ENCODE measurements around the gene MYDGF.
A peak's percentile ranks its signal among the peaks of the same experiment; 100 is the strongest.

MYDGF gene

GRCh38 chr19:4650159-4650558 lies 20.0 kb downstream of the MYDGF start:
- H3K4me3 Mint-ChIP-seq = no peak overlapping the region
- H3K27me3 Mint-ChIP-seq (ENCODE audit: low read depth) = no peaks in the 10 kb centered on the region
- no peaks in the 10 kb centered on the region for H3K9me3 Mint-ChIP-seq
- H3K36me3 Mint-ChIP-seq (ENCODE audit: low read depth) = peaks cover 5% of the 10 kb centered on the region
- peaks cover 1% of the 10 kb centered on the region for H3K4me1 Mint-ChIP-seq (ENCODE audit: low read depth)
- peak overlapping the region; percentile 31 for H3K27ac Mint-ChIP-seq

DNA sequence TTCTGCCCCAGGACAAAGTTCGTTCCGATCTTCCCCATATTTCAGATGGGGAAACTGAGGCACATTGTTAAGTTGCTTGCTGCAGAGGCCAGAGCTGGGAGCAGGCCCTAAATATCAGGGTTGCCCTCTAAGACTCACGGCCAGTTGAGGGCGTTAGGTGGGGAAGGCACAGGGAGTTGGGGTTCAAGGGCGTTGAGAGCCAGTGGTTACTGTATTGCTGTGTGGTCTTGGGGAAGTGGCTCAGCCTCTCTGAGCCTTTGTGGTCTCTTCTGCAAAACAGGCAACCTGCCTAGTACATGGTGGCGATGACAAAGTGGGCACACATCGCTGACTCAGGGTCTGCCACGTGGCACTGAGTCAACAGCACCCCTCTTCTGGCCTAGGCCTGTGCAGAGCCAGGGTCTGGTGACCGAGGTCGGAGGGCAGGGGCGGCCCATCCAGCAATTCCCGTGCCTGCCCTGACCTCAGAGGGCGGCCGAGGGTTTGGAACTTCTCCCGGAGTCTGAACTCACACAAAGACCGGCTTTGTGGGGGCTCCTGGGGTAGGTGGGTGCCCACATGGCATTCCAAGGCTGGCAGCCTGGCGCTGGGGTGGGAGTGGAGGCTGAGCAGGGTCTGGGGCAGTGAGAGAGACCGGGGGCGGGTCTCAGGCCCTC lies 20.6 kb downstream of the MYDGF start:
- no peak overlapping the region for H3K27ac Mint-ChIP-seq
- no peaks in the 10 kb centered on the region for H3K9me3 Mint-ChIP-seq
- H3K27me3 Mint-ChIP-seq (ENCODE audit: low read depth) = no peaks in the 10 kb centered on the region
- peaks cover under 1% of the 10 kb centered on the region for H3K4me1 Mint-ChIP-seq (ENCODE audit: low read depth)
- H3K36me3 Mint-ChIP-seq (ENCODE audit: low read depth) = peaks cover 3% of the 10 kb centered on the region
- no peak overlapping the region for H3K4me3 Mint-ChIP-seq

GRCh38 chr19:4647676-4648644 lies 22.2 kb downstream of the MYDGF start:
- H3K4me3 Mint-ChIP-seq = no peak overlapping the region
- H3K27ac Mint-ChIP-seq = no peak overlapping the region
- no peaks in the 10 kb centered on the region for H3K9me3 Mint-ChIP-seq
- peaks cover 3% of the 10 kb centered on the region for H3K36me3 Mint-ChIP-seq (ENCODE audit: low read depth)
- H3K4me1 Mint-ChIP-seq (ENCODE audit: low read depth) = no peaks in the 10 kb centered on the region
- H3K27me3 Mint-ChIP-seq (ENCODE audit: low read depth) = no peaks in the 10 kb centered on the region

- peaks cover 7% of the 10 kb centered on the region for H3K4me1 Mint-ChIP-seq (ENCODE audit: low read depth)
- H3K36me3 Mint-ChIP-seq (ENCODE audit: low read depth) = peaks cover 3% of the 10 kb centered on the region
- H3K27me3 Mint-ChIP-seq (ENCODE audit: low read depth) = no peaks in the 10 kb centered on the region
- no peak overlapping the region for H3K27ac Mint-ChIP-seq
- no peak overlapping the region for H3K4me3 Mint-ChIP-seq
- H3K9me3 Mint-ChIP-seq = no peaks in the 10 kb centered on the region
Observed at GRCh38 chr19:4645718-4646117, 24.4 kb downstream of the MYDGF start.

- no peak overlapping the region for H3K4me3 Mint-ChIP-seq
- no peaks in the 10 kb centered on the region for H3K9me3 Mint-ChIP-seq
- no peaks in the 10 kb centered on the region for H3K36me3 Mint-ChIP-seq (ENCODE audit: low read depth)
Observed at GRCh38 chr19:4642625-4643024, 27.5 kb downstream of the MYDGF start.

GRCh38 chr19:4641132-4641531 lies 29.0 kb downstream of the MYDGF start:
- H3K4me3 Mint-ChIP-seq = peak overlapping the region; percentile 99
- no peaks in the 10 kb centered on the region for H3K9me3 Mint-ChIP-seq
- no peaks in the 10 kb centered on the region for H3K36me3 Mint-ChIP-seq (ENCODE audit: low read depth)
- H3K4me1 Mint-ChIP-seq (ENCODE audit: low read depth) = peaks cover 21% of the 10 kb centered on the region
- H3K27me3 Mint-ChIP-seq (ENCODE audit: low read depth) = no peaks in the 10 kb centered on the region
- no peak overlapping the region for H3K27ac Mint-ChIP-seq

More at GRCh38 chr19:4642625-4643024, 27.5 kb downstream of the MYDGF start:
- H3K4me1 Mint-ChIP-seq (ENCODE audit: low read depth) = peaks cover 15% of the 10 kb centered on the region
- no peaks in the 10 kb centered on the region for H3K27me3 Mint-ChIP-seq (ENCODE audit: low read depth)
- H3K27ac Mint-ChIP-seq = no peak overlapping the region

GRCh38 chr19:4640247-4641000 lies 29.7 kb downstream of the MYDGF start:
- Mint-ChIP-seq H3K36me3 (ENCODE audit: low read depth) (no peaks in the 10 kb centered on the region), H3K27ac (peak overlapping the region; percentile 41), H3K9me3 (no peaks in the 10 kb centered on the region), H3K4me1 (ENCODE audit: low read depth) (peaks cover 21% of the 10 kb centered on the region), H3K27me3 (ENCODE audit: low read depth) (no peaks in the 10 kb centered on the region), H3K4me3 (peak overlapping the region; percentile 99)

DNA sequence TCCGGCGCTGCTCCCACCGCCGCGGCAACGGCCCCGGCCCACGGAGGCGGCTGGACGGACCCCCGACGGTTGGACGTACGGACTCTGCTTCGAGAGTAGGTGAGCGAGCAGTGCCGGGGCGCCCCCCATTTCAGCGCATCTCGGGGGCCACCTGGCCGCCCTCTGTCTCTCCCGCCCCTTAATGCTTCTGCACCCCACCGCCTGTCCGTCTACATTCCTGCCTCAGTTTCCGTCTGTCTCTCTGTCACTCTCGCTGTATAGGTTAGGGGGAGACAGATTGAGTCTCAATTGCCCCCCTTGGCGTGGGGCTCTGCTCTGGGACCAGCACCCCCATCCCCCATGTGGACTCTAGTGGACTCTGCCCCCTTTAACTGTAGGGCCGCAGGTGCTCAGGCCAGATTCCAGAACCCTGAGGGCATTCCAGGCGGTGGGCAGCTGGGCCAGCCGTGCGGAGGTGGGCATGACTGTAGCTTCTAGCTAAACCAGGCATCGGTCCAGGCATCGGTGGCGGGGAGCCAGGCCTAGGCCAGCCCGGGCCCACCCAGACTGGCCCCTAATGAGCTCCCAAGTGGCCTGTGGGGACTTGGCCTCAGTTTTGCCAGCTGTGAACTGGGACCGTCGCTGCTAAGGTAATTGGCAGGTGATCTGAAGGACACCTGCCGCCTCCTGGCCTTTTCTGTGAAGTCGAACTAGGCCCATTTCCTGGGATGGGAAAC lies 30.5 kb downstream of the MYDGF start:
- Mint-ChIP-seq H3K9me3 (no peaks in the 10 kb centered on the region), H3K4me3 (peak overlapping the region; percentile 99), H3K27ac (peak overlapping the region; percentile 78), H3K36me3 (ENCODE audit: low read depth) (no peaks in the 10 kb centered on the region), H3K4me1 (ENCODE audit: low read depth) (peaks cover 22% of the 10 kb centered on the region), H3K27me3 (ENCODE audit: low read depth) (no peaks in the 10 kb centered on the region)

DNA sequence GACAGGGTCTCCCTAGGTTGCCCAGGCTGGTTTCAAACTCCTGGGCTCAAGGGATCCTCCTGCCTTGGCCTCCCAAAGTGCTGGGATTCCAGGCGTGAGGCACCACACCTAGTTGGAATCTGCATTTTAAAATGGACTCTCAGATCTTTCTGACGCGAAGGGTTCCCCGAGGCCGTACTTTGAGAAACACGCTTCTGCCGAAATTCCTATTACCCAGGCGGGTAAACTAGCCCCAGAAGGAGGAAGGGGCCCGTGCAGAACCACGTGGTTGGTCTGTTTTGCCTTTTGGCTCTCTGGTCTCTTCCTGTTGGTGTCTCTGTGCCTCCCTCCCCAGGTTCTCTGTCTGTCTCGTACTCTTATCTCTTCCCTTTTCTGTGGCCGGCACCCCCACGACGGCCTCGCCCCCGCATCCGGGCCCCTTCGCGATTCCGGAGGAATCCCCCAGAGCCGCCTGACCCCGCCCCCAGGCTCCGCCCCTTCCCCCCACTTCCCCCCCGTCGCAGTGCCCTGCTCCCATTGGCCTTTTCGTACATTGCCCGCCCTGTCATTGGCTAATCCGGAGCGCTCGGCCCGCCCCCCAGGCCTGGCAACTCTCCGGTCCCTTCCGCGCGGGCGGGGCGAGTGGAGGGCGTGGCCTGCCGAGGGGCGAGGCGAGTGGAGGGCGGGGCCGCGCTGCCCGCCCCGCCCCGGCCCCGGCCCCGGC lies 31.2 kb downstream of the MYDGF start, which contains the start of gene TNFAIP8L1:
TNFAIP8L1 (plus strand) TSS at position 689 of the 703 bp plus-strand sequence. CDS start 12,354 bp downstream, outside the sequence.
- no peaks in the 10 kb centered on the region for H3K9me3 Mint-ChIP-seq
- H3K36me3 Mint-ChIP-seq (ENCODE audit: low read depth) = no peaks in the 10 kb centered on the region
- H3K27ac Mint-ChIP-seq = peak within 1 kb of the TSS; percentile 84
- H3K4me1 Mint-ChIP-seq (ENCODE audit: low read depth) = peaks cover 28% of the 10 kb centered on the region
- H3K27me3 Mint-ChIP-seq (ENCODE audit: low read depth) = no peaks in the 10 kb centered on the region
- peak within 1 kb of the TSS; percentile 99 for H3K4me3 Mint-ChIP-seq

- H3K4me1 Mint-ChIP-seq (ENCODE audit: low read depth) = peaks cover 29% of the 10 kb centered on the region
- no peaks in the 10 kb centered on the region for H3K27me3 Mint-ChIP-seq (ENCODE audit: low read depth)
- H3K4me3 Mint-ChIP-seq = no peak overlapping the region
Observed at GRCh38 chr19:4638317-4638716, 31.8 kb downstream of the MYDGF start.

DNA sequence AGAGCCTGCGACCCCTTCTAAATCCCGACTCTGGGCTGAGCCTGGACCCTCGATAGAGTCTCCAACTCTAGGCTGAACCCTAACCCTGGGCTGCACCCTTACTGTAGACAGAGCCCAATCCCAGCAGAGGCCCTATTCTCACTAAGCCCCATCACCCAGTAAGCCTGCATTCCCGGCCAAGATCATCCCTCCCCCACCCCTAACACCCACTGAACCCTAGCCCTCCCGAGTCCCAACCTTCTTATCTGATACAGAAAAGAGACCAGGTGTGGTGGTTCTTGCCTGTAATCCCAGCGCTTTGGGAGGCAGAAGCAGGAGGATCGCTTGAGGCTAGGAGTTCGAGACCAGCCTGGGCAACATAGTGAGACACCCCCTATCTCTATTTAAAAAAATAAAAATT lies 33.4 kb downstream of the MYDGF start:
- H3K9me3 Mint-ChIP-seq = no peaks in the 10 kb centered on the region
- H3K4me3 Mint-ChIP-seq = no peak overlapping the region
- H3K4me1 Mint-ChIP-seq (ENCODE audit: low read depth) = peaks cover 28% of the 10 kb centered on the region
- H3K36me3 Mint-ChIP-seq (ENCODE audit: low read depth) = no peaks in the 10 kb centered on the region
- H3K27me3 Mint-ChIP-seq (ENCODE audit: low read depth) = no peaks in the 10 kb centered on the region
- peak overlapping the region; percentile 49 for H3K27ac Mint-ChIP-seq

More at GRCh38 chr19:4638317-4638716, 31.8 kb downstream of the MYDGF start:
- no peaks in the 10 kb centered on the region for H3K36me3 Mint-ChIP-seq (ENCODE audit: low read depth)
- no peak overlapping the region for H3K27ac Mint-ChIP-seq
- H3K9me3 Mint-ChIP-seq = no peaks in the 10 kb centered on the region

DNA sequence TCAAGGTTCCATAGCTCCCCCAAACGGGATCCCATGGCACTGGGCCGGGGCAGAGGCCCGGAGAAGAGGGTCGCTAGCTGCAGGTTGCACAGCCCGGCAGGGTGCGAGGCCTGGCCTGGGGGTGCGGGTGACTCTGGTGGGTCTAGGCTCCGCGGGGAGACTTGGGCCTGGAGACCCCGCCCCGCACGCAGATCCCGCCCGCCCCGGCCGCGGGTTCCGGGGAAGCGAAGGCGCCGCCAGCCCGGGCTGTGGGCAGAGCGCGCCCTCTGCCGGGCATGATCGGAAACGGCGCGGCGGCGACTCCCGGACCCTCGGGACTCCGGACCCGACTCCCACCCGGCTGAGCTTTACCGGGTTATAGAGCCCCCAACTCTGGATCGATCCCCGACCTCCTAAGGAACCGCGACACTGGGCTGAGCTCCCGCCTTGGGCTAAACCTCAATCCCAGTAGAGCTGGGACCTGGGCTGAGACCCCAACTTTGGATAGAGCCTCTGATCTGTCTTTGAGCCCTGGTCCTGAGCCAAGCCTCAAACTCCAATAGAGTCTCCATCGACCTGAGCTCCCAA lies 33.9 kb downstream of the MYDGF start:
- Mint-ChIP-seq H3K36me3 (ENCODE audit: low read depth) (no peaks in the 10 kb centered on the region), H3K27ac (peak overlapping the region; percentile 49), H3K9me3 (no peaks in the 10 kb centered on the region)

DNA sequence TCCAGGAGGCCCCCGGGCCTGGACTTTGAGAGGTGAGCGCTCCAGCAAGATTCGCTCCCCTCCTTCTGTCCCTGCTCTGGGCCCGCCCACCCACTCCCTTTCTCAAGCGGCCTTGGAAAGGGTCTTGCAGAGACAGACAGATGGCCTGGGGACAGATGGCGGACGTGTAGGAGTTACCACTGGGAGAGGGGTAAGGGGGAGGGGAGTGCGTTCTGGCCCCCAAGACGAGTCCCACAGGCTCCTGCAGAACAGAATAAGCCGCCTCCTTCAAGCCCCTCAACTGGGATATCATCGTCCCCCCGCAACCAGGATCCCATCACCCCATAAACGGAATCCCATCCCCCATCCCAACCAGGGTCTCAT lies 34.4 kb downstream of the MYDGF start:
- Mint-ChIP-seq H3K4me1 (ENCODE audit: low read depth) (peaks cover 24% of the 10 kb centered on the region), H3K27me3 (ENCODE audit: low read depth) (no peaks in the 10 kb centered on the region), H3K27ac (no peak overlapping the region), H3K36me3 (ENCODE audit: low read depth) (no peaks in the 10 kb centered on the region), H3K4me3 (no peak overlapping the region), H3K9me3 (no peaks in the 10 kb centered on the region)

More for the DNA sequence above, 33.9 kb downstream of the MYDGF start:
- no peaks in the 10 kb centered on the region for H3K27me3 Mint-ChIP-seq (ENCODE audit: low read depth)
- peaks cover 26% of the 10 kb centered on the region for H3K4me1 Mint-ChIP-seq (ENCODE audit: low read depth)
- no peak overlapping the region for H3K4me3 Mint-ChIP-seq
